PC-3 (cell line): ENCODE results near the gene P2RX3. TPM values are rescaled to one million over a fixed set of nuclear protein-coding genes. Genes with fewer than 3 reads are reported as not detected.
"Not testable (repeated sequence)": the region's sequence is repeated elsewhere in the genome, so short reads cannot be mapped to it uniquely, and the experiment has no call there.

ENCODE experiments used
- ATAC-seq: fragments of 200-7000 bp; cut with Tn5 transposase; 2 replicates; pipeline ENCODE4 v1.9.1; 2020; ENCODE audit warnings: mild to moderate bottlenecking, moderate library complexity
- BruUV-seq: library from RNA; stranded (reverse); fragments of 400-500 nt; replicated peaks from 2 replicates; lab custom pipeline; 2021; lab: Mats Ljungman, UMichigan
- CTCF ChIA-PET: fragments of 300-600 bp; sonication (Branson Sonifier 250); formaldehyde crosslinking; loops from one replicate; lab custom pipeline; 2022; ENCODE audit warnings: antibody characterized with exemption; lab: Charles Lee
- POLR2A ChIA-PET: fragments of 300-600 bp; sonication (Branson Sonifier 250); formaldehyde crosslinking; loops from one replicate; lab custom pipeline; 2022; ENCODE audit warnings: antibody characterized with exemption; ENCODE audit not compliant: unreplicated experiment; lab: Charles Lee
- DNase-seq: peaks from one replicate; pipeline ENCODE4 v3.0.0-alpha.2; 2015
- H2AFZ ChIP-seq: fragments of 300-600 bp; sonication (generic); 2 replicates; pipeline ENCODE4 v1.6.0; 2016; ENCODE audit warnings: antibody characterized with exemption, low read length
- H3F3A ChIP-seq: fragments of 300-600 bp; sonication (generic); one replicate; pipeline ENCODE4 v1.6.0; 2017; ENCODE audit warnings: antibody characterized with exemption, low read length, control low read depth, mild to moderate bottlenecking; ENCODE audit not compliant: unreplicated experiment
- H3K27ac ChIP-seq: fragments of 300-600 bp; sonication (generic); 2 replicates; pipeline ENCODE4 v1.5.1; 2016; ENCODE audit warnings: mild to moderate bottlenecking, low read length
- H3K27me3 ChIP-seq: fragments of 300-600 bp; sonication (generic); 2 replicates; pipeline ENCODE4 v1.6.1; 2016; ENCODE audit warnings: low read length, mixed read lengths
- H3K36me3 ChIP-seq: fragments of 300-600 bp; sonication (generic); 2 replicates; pipeline ENCODE4 v1.6.1; 2016; ENCODE audit warnings: low read depth, mixed run types, low read length, mixed read lengths
- H3K4me1 ChIP-seq: fragments of 300-600 bp; sonication (generic); 2 replicates; pipeline ENCODE4 v1.5.1; 2016; ENCODE audit warnings: low read length; ENCODE audit not compliant: insufficient read depth
- H3K4me2 ChIP-seq: fragments of 300-600 bp; sonication (generic); 2 replicates; pipeline ENCODE4 v1.6.0; 2016; ENCODE audit warnings: low read length
- H3K4me3 ChIP-seq: fragments of 300-600 bp; sonication (generic); 2 replicates; pipeline ENCODE4 v1.5.1; 2016; ENCODE audit warnings: mild to moderate bottlenecking, low read length, mixed read lengths
- H3K79me2 ChIP-seq: fragments of 300-600 bp; sonication (generic); 2 replicates; pipeline ENCODE4 v1.6.1; 2017; ENCODE audit warnings: low read length, mixed read lengths
- H3K9ac ChIP-seq: fragments of 300-600 bp; sonication (generic); 2 replicates; pipeline ENCODE4 v1.6.0; 2016; ENCODE audit warnings: mild to moderate bottlenecking, low read length
- H3K9me2 ChIP-seq: fragments of 300-600 bp; sonication (generic); replicated peaks from 2 replicates; pipeline ENCODE4 v1.6.1; 2016; ENCODE audit warnings: mixed run types, low read length, mixed read lengths
- H3K9me3 ChIP-seq: fragments of 300-600 bp; sonication (generic); 2 replicates; pipeline ENCODE4 v1.6.1; 2016; ENCODE audit warnings: low read length, mixed read lengths
- H4K20me1 ChIP-seq: fragments of 300-600 bp; sonication (generic); 2 replicates; pipeline ENCODE4 v1.6.1; 2016; ENCODE audit warnings: low read length, mixed read lengths
- EZH2 ChIP-seq: fragments of 300-600 bp; sonication (generic); IDR thresholded peaks from one replicate; pipeline ENCODE4 v1.6.1; 2017; ENCODE audit warnings: antibody characterized with exemption, mild to moderate bottlenecking, low read length; ENCODE audit not compliant: unreplicated experiment
- EZH2phosphoT487 ChIP-seq: fragments of 300-600 bp; sonication (generic); IDR thresholded peaks from 2 replicates; pipeline ENCODE4 v1.6.1; 2018; ENCODE audit warnings: mild to moderate bottlenecking, antibody characterized with exemption, low read length, borderline replicate concordance
- intact Hi-C: fragments of 100-400 bp; cut with micrococcal nuclease; formaldehyde crosslinking; loops from 2 replicates; pipeline ENCODE4 v1.9.0; 2023
- total RNA-seq: library from RNA; depleted of rRNA; stranded (reverse); fragments of >200 nt; gene quantifications from 2 replicates; pipeline ENCODE4 v1.2.3, GENCODE V29; 2014
- TF ChIP-seq, protein P1 (sequence below): fragments of 300-600 bp; sonication (generic); conservative IDR thresholded peaks from 2 replicates; pipeline ENCODE4 v1.5.1; 2017; ENCODE audit warnings: antibody characterized with exemption, low read depth, mild to moderate bottlenecking, low read length

P2RX3 gene
- total RNA-seq, 1 experiment from 2014 or later, result not detected

DNA sequence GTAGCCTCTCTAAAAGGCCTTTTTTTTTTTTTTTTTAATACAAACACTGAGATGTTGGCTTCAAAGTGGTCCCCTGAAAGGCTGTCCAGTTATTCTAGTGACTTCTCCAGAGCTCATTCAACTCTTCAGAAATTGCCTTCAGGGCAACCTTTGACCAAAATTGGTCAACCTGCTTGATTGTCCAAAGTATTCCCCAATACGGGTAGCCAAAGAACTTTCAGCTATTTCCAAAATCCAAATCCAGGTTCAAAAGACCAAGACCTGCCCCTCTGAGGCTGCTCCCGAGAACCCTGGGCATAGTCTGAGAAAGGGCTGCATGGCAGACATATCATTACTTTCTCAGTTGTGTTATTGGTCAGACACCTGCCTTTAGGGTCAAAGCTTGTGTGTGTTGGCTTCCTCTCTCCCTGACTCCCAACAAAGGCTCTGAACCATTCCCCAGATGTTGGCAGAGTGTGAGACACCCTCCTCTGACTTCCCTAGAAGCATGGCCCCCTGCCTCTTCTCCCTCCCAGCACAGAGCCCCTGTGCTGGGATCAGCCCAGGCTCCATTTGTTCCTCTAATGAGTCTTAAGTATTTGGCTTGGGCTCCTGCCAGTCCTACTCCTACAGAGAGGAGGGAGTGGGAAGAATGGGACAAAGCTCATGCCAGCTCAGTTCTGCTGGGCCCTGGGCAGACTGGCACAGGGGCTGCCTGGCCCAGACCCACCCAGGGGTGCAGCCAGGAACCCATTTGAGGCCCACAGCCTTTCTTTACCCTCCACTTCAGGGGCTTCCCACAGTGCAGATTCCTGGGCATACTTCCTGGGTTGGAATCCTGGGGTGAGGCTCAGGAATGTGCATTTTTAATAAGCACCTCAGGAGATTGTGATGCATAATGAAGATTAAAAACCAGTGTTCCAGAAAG, 43.7 kb upstream of the P2RX3 start:
- POLR2A ChIA-PET, result interaction anchor here (0.7 kb wide), 1 partner anchor 24 kb away, joined by 3 read pairs; no protein-coding TSS in a partner anchor

DNA sequence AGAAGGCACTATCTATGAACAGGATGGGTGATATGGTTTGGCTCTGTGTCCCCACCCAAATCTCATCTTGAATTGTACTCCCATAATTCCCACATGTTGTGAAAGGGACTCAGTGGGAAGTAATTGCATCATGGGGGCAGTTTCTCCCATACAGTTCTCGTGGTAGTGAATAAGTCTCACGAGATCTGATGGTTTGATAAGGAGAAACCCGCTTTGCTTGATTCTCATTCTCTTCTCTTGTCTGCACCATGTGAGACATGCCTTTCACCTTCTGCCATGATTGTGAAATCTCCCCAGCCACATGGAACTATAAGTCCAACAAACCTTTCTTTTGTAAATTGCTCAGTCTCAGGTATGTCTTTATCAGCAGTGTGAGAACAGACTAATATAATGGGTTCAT, 41.9 kb upstream of the P2RX3 start:
- H3K79me2 ChIP-seq, BruUV-seq, H3K4me2 ChIP-seq, H3K27ac ChIP-seq, H3K9ac ChIP-seq, intact Hi-C loops, H3K4me3 ChIP-seq, H3K9me2 ChIP-seq, H3K9me3 ChIP-seq, H4K20me1 ChIP-seq, ATAC-seq, POLR2A ChIA-PET, H2AFZ ChIP-seq, H3K27me3 ChIP-seq, CTCF ChIA-PET, H3F3A ChIP-seq: not testable (repeated sequence)
- peak; percentile 40 for DNase-seq
- Histone ChIP-seq H3K4me1 (peaks cover 22% of the 10 kb centered on the region), H3K36me3 (peaks cover 45% of the 10 kb centered on the region)

More for the DNA sequence above, 43.7 kb upstream of the P2RX3 start:
- Histone ChIP-seq H3K36me3 (peaks cover 27% of the 10 kb centered on the region), H3K27ac (no peak overlapping the region), H3K9me2 (no peaks in the 10 kb centered on the region), H3K4me2 (no peak overlapping the region), H3K4me1 (peaks cover 23% of the 10 kb centered on the region), H3K79me2 (no peaks in the 10 kb centered on the region), H3K4me3 (no peak overlapping the region), H2AFZ (no peak overlapping the region), H3K27me3 (no peaks in the 10 kb centered on the region), H3K9ac (no peak overlapping the region), H4K20me1 (no peaks in the 10 kb centered on the region), H3F3A (no peaks in the 10 kb centered on the region), H3K9me3 (no peaks in the 10 kb centered on the region)
- TF ChIP-seq, protein P1, sequence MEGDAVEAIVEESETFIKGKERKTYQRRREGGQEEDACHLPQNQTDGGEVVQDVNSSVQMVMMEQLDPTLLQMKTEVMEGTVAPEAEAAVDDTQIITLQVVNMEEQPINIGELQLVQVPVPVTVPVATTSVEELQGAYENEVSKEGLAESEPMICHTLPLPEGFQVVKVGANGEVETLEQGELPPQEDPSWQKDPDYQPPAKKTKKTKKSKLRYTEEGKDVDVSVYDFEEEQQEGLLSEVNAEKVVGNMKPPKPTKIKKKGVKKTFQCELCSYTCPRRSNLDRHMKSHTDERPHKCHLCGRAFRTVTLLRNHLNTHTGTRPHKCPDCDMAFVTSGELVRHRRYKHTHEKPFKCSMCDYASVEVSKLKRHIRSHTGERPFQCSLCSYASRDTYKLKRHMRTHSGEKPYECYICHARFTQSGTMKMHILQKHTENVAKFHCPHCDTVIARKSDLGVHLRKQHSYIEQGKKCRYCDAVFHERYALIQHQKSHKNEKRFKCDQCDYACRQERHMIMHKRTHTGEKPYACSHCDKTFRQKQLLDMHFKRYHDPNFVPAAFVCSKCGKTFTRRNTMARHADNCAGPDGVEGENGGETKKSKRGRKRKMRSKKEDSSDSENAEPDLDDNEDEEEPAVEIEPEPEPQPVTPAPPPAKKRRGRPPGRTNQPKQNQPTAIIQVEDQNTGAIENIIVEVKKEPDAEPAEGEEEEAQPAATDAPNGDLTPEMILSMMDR, result no peak
- TF ChIP-seq EZH2phosphoT487 (no peak), EZH2 (no peak)
- peak; percentile 73 for ATAC-seq
- BruUV-seq, result no TSS peak
- intact Hi-C loops, result no loop called here
- CTCF ChIA-PET, result no interaction called here
- DNase-seq, result peak; percentile 64

DNA sequence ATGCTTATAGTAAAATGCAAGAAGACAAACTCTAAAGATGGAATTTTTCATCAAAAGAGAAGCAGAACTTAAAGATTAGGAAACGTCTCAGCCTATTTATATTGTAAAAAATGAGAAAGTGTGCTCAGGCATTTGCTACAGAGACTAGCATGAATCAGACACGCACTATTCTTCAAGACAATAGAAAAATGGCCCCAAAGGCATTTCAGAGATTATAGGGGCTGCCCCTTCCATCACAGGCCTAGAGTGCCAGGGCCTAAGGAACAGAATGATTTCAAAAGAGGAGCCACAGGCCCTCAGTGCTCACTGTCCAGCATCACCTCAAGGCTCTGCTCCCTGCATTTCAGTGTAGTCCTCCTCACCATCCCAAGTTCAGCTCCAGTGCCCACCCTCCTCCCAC, 40.9 kb upstream of the P2RX3 start:
- DNase-seq, result no peak
- no TSS peak for BruUV-seq
- ChIA-PET POLR2A (no interaction called here), CTCF (no interaction called here)
- no peaks in the 10 kb centered on the region for H3F3A ChIP-seq
- H3K27me3 ChIP-seq, result no peaks in the 10 kb centered on the region
- H3K4me2 ChIP-seq, result no peak overlapping the region
- no peak overlapping the region for H3K4me3 ChIP-seq
- ATAC-seq, result no peak
- H3K79me2 ChIP-seq, result no peaks in the 10 kb centered on the region
- H3K9me2 ChIP-seq, result no peaks in the 10 kb centered on the region
- peaks cover 22% of the 10 kb centered on the region for H3K4me1 ChIP-seq
- H3K27ac ChIP-seq, result no peak overlapping the region
- H3K9me3 ChIP-seq, result no peaks in the 10 kb centered on the region
- H4K20me1 ChIP-seq, result no peaks in the 10 kb centered on the region
- peaks cover 55% of the 10 kb centered on the region for H3K36me3 ChIP-seq
- H2AFZ ChIP-seq, result no peak overlapping the region
- no peak for TF ChIP-seq EZH2phosphoT487
- no peak for TF ChIP-seq EZH2
- TF ChIP-seq, protein P1, result no peak
- intact Hi-C loops, result no loop called here
- no peak overlapping the region for H3K9ac ChIP-seq
